GM11168 (cell line): ENCODE data around the gene TMEFF2.
"Not testable (repeated sequence)": the region's sequence is repeated elsewhere in the genome, so short reads cannot be mapped to it uniquely, and the experiment has no call there.

Experiments
- in situ Hi-C: fragments of 300-500 bp; cut with MboI; formaldehyde crosslinking; loops from one replicate; pipeline ENCODE4 v1.12.0; 2022; ENCODE audit warnings: low sequenced_read_pairs; ENCODE audit not compliant: unreplicated experiment

TMEFF2 gene

GRCh38 chr2:191946471-191947182 lies 248.1 kb downstream of the TMEFF2 start:
- in situ Hi-C loops: no loop called here

GRCh38 chr2:191945623-191946022 lies 249.1 kb downstream of the TMEFF2 start:
- in situ Hi-C loops: no loop called here

GRCh38 chr2:191942739-191943103 lies 252.0 kb downstream of the TMEFF2 start:
- in situ Hi-C loops: no loop called here

GRCh38 chr2:191942090-191942738 lies 252.5 kb downstream of the TMEFF2 start:
- in situ Hi-C loops: no loop called here

GRCh38 chr2:191941376-191941929 lies 253.3 kb downstream of the TMEFF2 start:
- in situ Hi-C loops: no loop called here

- in situ Hi-C loops: no loop called here
Observed at GRCh38 chr2:191938779-191939178, 256.0 kb downstream of the TMEFF2 start.

- in situ Hi-C loops: no loop called here
Observed at GRCh38 chr2:191936882-191937405, 257.8 kb downstream of the TMEFF2 start.

GRCh38 chr2:191935247-191935646 lies 259.5 kb downstream of the TMEFF2 start:
- in situ Hi-C loops: no loop called here

GRCh38 chr2:191933307-191934105 lies 261.2 kb downstream of the TMEFF2 start:
- in situ Hi-C loops: no loop called here

GRCh38 chr2:191932286-191932685 lies 262.4 kb downstream of the TMEFF2 start:
- in situ Hi-C loops: no loop called here

- in situ Hi-C loops: no loop called here
Observed at GRCh38 chr2:191931329-191931728, 263.4 kb downstream of the TMEFF2 start.

GRCh38 chr2:191930205-191930604 lies 264.5 kb downstream of the TMEFF2 start:
- in situ Hi-C loops: no loop called here

- in situ Hi-C loops: no loop called here
Observed at GRCh38 chr2:191929288-191929687, 265.4 kb downstream of the TMEFF2 start.

- in situ Hi-C loops: no loop called here
Observed at GRCh38 chr2:191927991-191928390, 266.7 kb downstream of the TMEFF2 start.

GRCh38 chr2:191927319-191927867 lies 267.3 kb downstream of the TMEFF2 start:
- in situ Hi-C loops: no loop called here

- in situ Hi-C loops: no loop called here
Observed at GRCh38 chr2:191926671-191927070, 268.1 kb downstream of the TMEFF2 start.

- in situ Hi-C loops: no loop called here
Observed at GRCh38 chr2:191923652-191923997, 271.1 kb downstream of the TMEFF2 start.

- in situ Hi-C loops: no loop called here
Observed at GRCh38 chr2:191922736-191923651, 271.7 kb downstream of the TMEFF2 start.

- in situ Hi-C loops: not testable (repeated sequence)
Observed at GRCh38 chr2:191921650-191922049, 273.1 kb downstream of the TMEFF2 start.
